Body of pancreas (tissue), 4 donors: Measurements from ENCODE around the gene FICD.

Source experiments
- CTCF ChIP-seq, 7 experiments: fragments of 450-650 bp in 4 of 7; fragments of 200-600 bp in 3 of 7; sonication (generic) in 3 of 7; IDR thresholded peaks; one replicate each; pipeline ENCODE4 v1.5.1; 2016 to 2019; ENCODE audit warnings: antibody characterized with exemption in 7 of 7
- POLR2A ChIP-seq, 3 donors: fragments of 450-650 bp; IDR thresholded peaks; one replicate each; pipeline ENCODE4 v1.6.1; 2016; ENCODE audit warnings: antibody characterized with exemption in 3 of 3, mild to moderate bottlenecking in 2 of 3

DNA sequence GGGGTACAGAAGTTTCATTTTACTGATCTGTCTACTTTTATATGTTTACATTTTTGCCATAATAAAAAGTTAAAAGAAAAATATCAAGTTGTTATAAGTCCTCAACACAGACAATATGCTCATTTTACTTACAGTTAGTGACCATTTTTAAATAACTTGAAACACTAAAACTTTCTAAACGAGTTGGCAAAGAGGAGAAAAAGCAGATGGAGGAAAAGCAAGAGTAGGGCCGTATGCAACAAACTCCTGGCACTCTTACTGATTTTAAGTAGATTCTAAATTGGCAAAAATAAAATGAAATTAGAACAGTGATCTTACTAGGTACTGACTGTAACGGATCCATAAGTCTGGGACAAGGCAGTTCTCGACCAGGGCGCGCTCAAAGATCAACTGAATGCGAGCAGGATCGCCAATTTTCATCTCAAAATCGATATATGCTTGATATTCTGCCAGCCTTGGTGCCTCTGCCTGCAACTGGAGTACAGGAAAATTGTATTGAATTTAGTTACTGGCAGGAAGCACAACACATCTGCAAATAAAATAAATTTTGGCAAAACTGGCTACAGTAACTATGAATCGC, 23.6 kb downstream of the FICD start:
- TF ChIP-seq CTCF (IDR thresholded peaks at IDR 0.05), result no peak
- TF ChIP-seq POLR2A (IDR thresholded peaks at IDR 0.05), result no peak
